Neural cell (in vitro differentiated cells): ENCODE data around the gene EPPIN. TPM values are rescaled to one million over a fixed set of nuclear protein-coding genes. Genes with fewer than 3 reads are reported as not detected.

Experiments used
- H2AFZ ChIP-seq: fragments of 200-600, 300-800 bp; sonication (generic), shearing (Covaris generic); 2 replicates; pipeline ENCODE4 v1.6.0; 2014; ENCODE audit warnings: low read depth, mild to moderate bottlenecking, antibody characterized with exemption, low read length, moderate library complexity
- H3F3A ChIP-seq: fragments of 200-600 bp; shearing (Covaris generic); 2 replicates; pipeline ENCODE4 v1.6.1; 2016; ENCODE audit warnings: mild to moderate bottlenecking, moderate library complexity, mixed read lengths, antibody characterized with exemption, low read length; ENCODE audit not compliant: insufficient read depth, poor library complexity, severe bottlenecking
- H3K27ac ChIP-seq: fragments of 200-600, 300-800 bp; sonication (generic), shearing (Covaris generic); 2 replicates; pipeline ENCODE4 v1.5.1; 2014; ENCODE audit warnings: mild to moderate bottlenecking, low read length, moderate library complexity
- H3K27me3 ChIP-seq: fragments of 300-800, 200-600 bp; sonication (generic), shearing (Covaris generic); 2 replicates; pipeline ENCODE4 v1.6.0; 2014; ENCODE audit warnings: mild to moderate bottlenecking, low read depth, low read length, moderate library complexity; ENCODE audit not compliant: insufficient read depth
- H3K36me3 ChIP-seq: fragments of 300-800, 200-600 bp; sonication (generic), shearing (Covaris generic); 2 replicates; pipeline ENCODE4 v1.5.1; 2014; ENCODE audit warnings: mild to moderate bottlenecking, antibody characterized with exemption, low read length, moderate library complexity; ENCODE audit not compliant: insufficient read depth
- H3K4me2 ChIP-seq: fragments of 300-800, 200-600 bp; sonication (generic), shearing (Covaris generic); 2 replicates; pipeline ENCODE4 v1.6.0; 2014; ENCODE audit warnings: mild to moderate bottlenecking, low read length
- H3K4me3 ChIP-seq: fragments of 300-800, 200-600 bp; sonication (generic), shearing (Covaris generic); 2 replicates; pipeline ENCODE4 v1.5.1; 2014; ENCODE audit warnings: mild to moderate bottlenecking, low read length, moderate library complexity
- H3K79me2 ChIP-seq: fragments of 200-600 bp; shearing (Covaris generic); replicated peaks from 2 replicates; pipeline ENCODE4 v1.6.0; 2014; ENCODE audit warnings: mild to moderate bottlenecking, low read length, moderate library complexity; ENCODE audit not compliant: insufficient read depth
- H3K9ac ChIP-seq: fragments of 300-800, 200-600 bp; sonication (generic), shearing (Covaris generic); 2 replicates; pipeline ENCODE4 v1.6.1; 2016; ENCODE audit warnings: mild to moderate bottlenecking, low read length, mixed read lengths
- H3K9me2 ChIP-seq: fragments of 200-600 bp; shearing (Covaris generic); 2 replicates; pipeline ENCODE4 v1.6.1; 2016; ENCODE audit warnings: mild to moderate bottlenecking, low read length, mixed read lengths; ENCODE audit not compliant: insufficient read depth
- H3K9me3 ChIP-seq: fragments of 200-600, 300-800 bp; sonication (generic), shearing (Covaris generic); 2 replicates; pipeline ENCODE4 v1.6.1; 2016; ENCODE audit warnings: mild to moderate bottlenecking, mixed run types, low read length, moderate library complexity, mixed read lengths
- H4K20me1 ChIP-seq: fragments of 200-600 bp; shearing (Covaris generic); 2 replicates; pipeline ENCODE4 v1.6.1; 2016; ENCODE audit warnings: mild to moderate bottlenecking, mixed run types; ENCODE audit not compliant: insufficient read depth
- EP300 ChIP-seq: fragments of 450-650 bp; conservative IDR thresholded peaks from 2 replicates; pipeline ENCODE4 v1.6.1; 2014; ENCODE audit warnings: antibody characterized with exemption, mild to moderate bottlenecking, moderate library complexity; ENCODE audit not compliant: poor library complexity, severe bottlenecking
- EZH2 ChIP-seq: fragments of 200-600, 300-800 bp; shearing (Covaris generic), sonication (generic); IDR thresholded peaks from 2 replicates; pipeline ENCODE4 v1.6.1; 2014; ENCODE audit warnings: antibody characterized with exemption, low read length, borderline replicate concordance, mild to moderate bottlenecking; ENCODE audit not compliant: insufficient read depth, poor library complexity, severe bottlenecking
- MXI1 ChIP-seq: fragments of 450-650 bp; conservative IDR thresholded peaks from 2 replicates; pipeline ENCODE4 v1.6.1; 2014; ENCODE audit warnings: antibody characterized with exemption, mild to moderate bottlenecking; ENCODE audit not compliant: poor library complexity, severe bottlenecking
- POLR2AphosphoS5 ChIP-seq: IDR thresholded peaks from 2 replicates; pipeline ENCODE4 v1.6.1; 2012
- RAD21 ChIP-seq: fragments of 450-650 bp; conservative IDR thresholded peaks from 2 replicates; pipeline ENCODE4 v1.6.1; 2014; ENCODE audit warnings: antibody characterized with exemption, mild to moderate bottlenecking, moderate library complexity
- SMC3 ChIP-seq: fragments of 450-650 bp; conservative IDR thresholded peaks from 2 replicates; pipeline ENCODE4 v1.6.1; 2014; ENCODE audit warnings: antibody characterized with exemption, mild to moderate bottlenecking, moderate library complexity; ENCODE audit not compliant: poor library complexity
- TAF1 ChIP-seq: IDR thresholded peaks from 2 replicates; pipeline ENCODE4 v1.6.1; 2012; ENCODE audit warnings: low read depth
- polyA plus RNA-seq: library from polyadenylated mRNA; depleted of rRNA; stranded (reverse); fragments of >200 nt; gene quantifications from 2 replicates; pipeline ENCODE4 v1.2.3, GENCODE V29; 2014
- TF ChIP-seq, protein P1 (sequence below): fragments of 450-650 bp; IDR thresholded peaks from 2 replicates; pipeline ENCODE4 v1.5.1; 2014; ENCODE audit warnings: antibody characterized with exemption, mild to moderate bottlenecking, moderate library complexity; ENCODE audit not compliant: poor library complexity, severe bottlenecking
- TF ChIP-seq, protein P2 (sequence below): IDR thresholded peaks from 2 replicates; pipeline ENCODE4 v1.6.1; 2012; ENCODE audit warnings: borderline replicate concordance

The EPPIN gene
- polyA plus RNA-seq, 1 donor from 2014 or later: not detected

DNA sequence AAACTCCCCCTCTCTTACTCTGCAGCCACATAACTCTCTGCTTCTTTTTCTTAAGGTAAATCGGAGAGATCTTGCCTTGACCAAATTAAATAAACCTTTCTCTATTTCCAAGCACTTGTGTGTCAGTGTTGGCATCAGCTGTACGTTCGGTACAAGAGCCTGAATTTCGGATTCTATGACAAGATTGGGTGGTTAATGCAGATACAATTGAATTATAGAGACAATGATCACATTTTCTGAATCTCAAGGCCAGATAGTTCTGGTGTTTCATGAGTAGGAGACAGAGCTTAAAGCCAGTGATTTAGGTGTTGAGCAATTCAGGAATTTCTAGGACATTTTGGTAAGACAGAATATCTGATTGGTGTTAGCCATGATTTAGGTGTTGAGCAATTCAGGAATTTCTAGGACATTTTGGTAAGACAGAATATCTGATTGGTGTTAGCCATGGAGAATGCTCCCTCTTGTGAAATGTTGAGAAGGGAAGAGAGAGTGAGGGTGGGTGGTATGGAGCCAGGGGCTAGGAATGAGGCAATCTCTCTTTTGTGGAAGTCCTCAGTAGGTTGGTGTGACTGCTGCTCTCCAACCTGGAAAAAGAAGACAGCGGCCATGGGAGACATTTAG, 36.8 kb downstream of the EPPIN start:
- Histone ChIP-seq H3K4me2 (no peak overlapping the region), H3K79me2 (no peaks in the 10 kb centered on the region), H3K4me3 (no peak overlapping the region), H3K27ac (no peak overlapping the region), H2AFZ (no peak overlapping the region), H3K9me3 (no peaks in the 10 kb centered on the region), H3K36me3 (no peaks in the 10 kb centered on the region), H3K9ac (no peak overlapping the region), H3K9me2 (no peaks in the 10 kb centered on the region), H4K20me1 (no peaks in the 10 kb centered on the region), H3K27me3 (no peaks in the 10 kb centered on the region), H3F3A (no peaks in the 10 kb centered on the region)
- TF ChIP-seq EZH2: no peak
- no peak for TF ChIP-seq RAD21
- TF ChIP-seq, protein P1, sequence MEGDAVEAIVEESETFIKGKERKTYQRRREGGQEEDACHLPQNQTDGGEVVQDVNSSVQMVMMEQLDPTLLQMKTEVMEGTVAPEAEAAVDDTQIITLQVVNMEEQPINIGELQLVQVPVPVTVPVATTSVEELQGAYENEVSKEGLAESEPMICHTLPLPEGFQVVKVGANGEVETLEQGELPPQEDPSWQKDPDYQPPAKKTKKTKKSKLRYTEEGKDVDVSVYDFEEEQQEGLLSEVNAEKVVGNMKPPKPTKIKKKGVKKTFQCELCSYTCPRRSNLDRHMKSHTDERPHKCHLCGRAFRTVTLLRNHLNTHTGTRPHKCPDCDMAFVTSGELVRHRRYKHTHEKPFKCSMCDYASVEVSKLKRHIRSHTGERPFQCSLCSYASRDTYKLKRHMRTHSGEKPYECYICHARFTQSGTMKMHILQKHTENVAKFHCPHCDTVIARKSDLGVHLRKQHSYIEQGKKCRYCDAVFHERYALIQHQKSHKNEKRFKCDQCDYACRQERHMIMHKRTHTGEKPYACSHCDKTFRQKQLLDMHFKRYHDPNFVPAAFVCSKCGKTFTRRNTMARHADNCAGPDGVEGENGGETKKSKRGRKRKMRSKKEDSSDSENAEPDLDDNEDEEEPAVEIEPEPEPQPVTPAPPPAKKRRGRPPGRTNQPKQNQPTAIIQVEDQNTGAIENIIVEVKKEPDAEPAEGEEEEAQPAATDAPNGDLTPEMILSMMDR: no peak

DNA sequence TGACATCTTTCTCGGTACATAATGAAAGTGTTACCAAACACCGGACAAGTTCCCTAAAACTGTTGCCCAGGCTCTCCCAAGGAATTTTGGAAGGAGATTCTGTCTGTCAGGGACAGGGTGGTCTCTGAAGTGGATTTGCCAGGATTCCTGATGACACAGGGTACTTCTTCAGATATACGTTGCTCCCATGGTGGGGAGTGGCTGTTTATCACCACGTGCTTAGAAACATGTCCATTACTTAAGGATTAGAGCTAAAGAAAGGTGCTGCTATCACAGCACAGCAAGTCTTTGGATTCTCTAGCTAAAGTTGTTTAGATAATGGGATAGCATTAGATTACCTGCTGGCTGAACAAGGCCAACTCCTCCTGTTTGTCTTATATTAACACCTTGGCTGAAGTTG, 38.1 kb downstream of the EPPIN start:
- H3K27me3 ChIP-seq: no peaks in the 10 kb centered on the region
- no peak overlapping the region for H3K4me3 ChIP-seq
- no peaks in the 10 kb centered on the region for H4K20me1 ChIP-seq
- no peaks in the 10 kb centered on the region for H3K36me3 ChIP-seq
- no peaks in the 10 kb centered on the region for H3K9me3 ChIP-seq
- TF ChIP-seq SMC3 (no peak), POLR2AphosphoS5 (no peak), TAF1 (no peak), RAD21 (no peak), MXI1 (no peak), EZH2 (no peak), EP300 (no peak)
- TF ChIP-seq, protein P2, sequence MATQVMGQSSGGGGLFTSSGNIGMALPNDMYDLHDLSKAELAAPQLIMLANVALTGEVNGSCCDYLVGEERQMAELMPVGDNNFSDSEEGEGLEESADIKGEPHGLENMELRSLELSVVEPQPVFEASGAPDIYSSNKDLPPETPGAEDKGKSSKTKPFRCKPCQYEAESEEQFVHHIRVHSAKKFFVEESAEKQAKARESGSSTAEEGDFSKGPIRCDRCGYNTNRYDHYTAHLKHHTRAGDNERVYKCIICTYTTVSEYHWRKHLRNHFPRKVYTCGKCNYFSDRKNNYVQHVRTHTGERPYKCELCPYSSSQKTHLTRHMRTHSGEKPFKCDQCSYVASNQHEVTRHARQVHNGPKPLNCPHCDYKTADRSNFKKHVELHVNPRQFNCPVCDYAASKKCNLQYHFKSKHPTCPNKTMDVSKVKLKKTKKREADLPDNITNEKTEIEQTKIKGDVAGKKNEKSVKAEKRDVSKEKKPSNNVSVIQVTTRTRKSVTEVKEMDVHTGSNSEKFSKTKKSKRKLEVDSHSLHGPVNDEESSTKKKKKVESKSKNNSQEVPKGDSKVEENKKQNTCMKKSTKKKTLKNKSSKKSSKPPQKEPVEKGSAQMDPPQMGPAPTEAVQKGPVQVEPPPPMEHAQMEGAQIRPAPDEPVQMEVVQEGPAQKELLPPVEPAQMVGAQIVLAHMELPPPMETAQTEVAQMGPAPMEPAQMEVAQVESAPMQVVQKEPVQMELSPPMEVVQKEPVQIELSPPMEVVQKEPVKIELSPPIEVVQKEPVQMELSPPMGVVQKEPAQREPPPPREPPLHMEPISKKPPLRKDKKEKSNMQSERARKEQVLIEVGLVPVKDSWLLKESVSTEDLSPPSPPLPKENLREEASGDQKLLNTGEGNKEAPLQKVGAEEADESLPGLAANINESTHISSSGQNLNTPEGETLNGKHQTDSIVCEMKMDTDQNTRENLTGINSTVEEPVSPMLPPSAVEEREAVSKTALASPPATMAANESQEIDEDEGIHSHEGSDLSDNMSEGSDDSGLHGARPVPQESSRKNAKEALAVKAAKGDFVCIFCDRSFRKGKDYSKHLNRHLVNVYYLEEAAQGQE: no peak
- TF ChIP-seq, protein P1: no peak
- H3K9ac ChIP-seq: no peak overlapping the region
- H3K9me2 ChIP-seq: no peaks in the 10 kb centered on the region
- H3F3A ChIP-seq: no peaks in the 10 kb centered on the region
- H3K27ac ChIP-seq: no peak overlapping the region
- H3K79me2 ChIP-seq: no peaks in the 10 kb centered on the region
- H2AFZ ChIP-seq: no peak overlapping the region
- no peak overlapping the region for H3K4me2 ChIP-seq
